PC-3 (cell line): ENCODE measurements around the gene GAS2L1.

ENCODE experiments used
- CTCF ChIP-seq: fragments of 300-600 bp; sonication (generic); conservative IDR thresholded peaks from 2 replicates; pipeline ENCODE4 v1.5.1; 2017; ENCODE audit warnings: antibody characterized with exemption, low read depth, mild to moderate bottlenecking, low read length
- EZH2 ChIP-seq: fragments of 300-600 bp; sonication (generic); IDR thresholded peaks from one replicate; pipeline ENCODE4 v1.6.1; 2017; ENCODE audit warnings: antibody characterized with exemption, mild to moderate bottlenecking, low read length; ENCODE audit not compliant: unreplicated experiment
- EZH2phosphoT487 ChIP-seq: fragments of 300-600 bp; sonication (generic); IDR thresholded peaks from 2 replicates; pipeline ENCODE4 v1.6.1; 2018; ENCODE audit warnings: mild to moderate bottlenecking, antibody characterized with exemption, low read length, borderline replicate concordance

GRCh38 chr22:29314537-29315285, 8.3 kb downstream of the GAS2L1 start:
- TF ChIP-seq CTCF (no peak), EZH2phosphoT487 (no peak), EZH2 (no peak)
